Stimulated activated naive CD4-positive, alpha-beta T cell (primary cell): Measurements from ENCODE around the gene MGLL.
"Not testable (repeated sequence)": the region's sequence is repeated elsewhere in the genome, so short reads cannot be mapped to it uniquely, and the experiment has no call there.

Experiments
- DNase-seq, 6 experiments: peaks; one replicate each; lab custom pipeline; 2025; lab: John Stamatoyannopoulos, UW

Gene MGLL

GRCh38 chr3:127655641-127656040 lies 166.7 kb downstream of the MGLL start:
- DNase-seq = no peak

DNA sequence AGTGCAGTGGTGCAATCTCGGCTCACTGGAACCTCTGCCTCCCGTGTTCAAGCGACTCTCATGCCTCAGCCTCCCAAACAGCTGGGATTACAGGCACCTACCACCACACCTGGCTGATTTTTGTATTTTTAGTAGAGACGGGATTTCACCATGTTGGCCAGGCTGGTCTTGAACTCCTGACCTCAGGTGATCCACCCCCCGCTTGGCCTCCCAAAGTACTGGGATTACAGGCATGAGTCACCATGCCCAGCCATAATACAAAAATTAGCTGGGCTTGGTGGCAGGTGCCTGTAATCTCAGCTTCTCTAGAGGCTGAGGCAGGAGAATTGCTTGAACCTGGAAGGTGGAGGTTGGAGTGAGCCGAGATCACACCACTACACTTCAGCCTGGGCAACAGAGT lies 167.3 kb downstream of the MGLL start:
- DNase-seq = not testable (repeated sequence)

DNA sequence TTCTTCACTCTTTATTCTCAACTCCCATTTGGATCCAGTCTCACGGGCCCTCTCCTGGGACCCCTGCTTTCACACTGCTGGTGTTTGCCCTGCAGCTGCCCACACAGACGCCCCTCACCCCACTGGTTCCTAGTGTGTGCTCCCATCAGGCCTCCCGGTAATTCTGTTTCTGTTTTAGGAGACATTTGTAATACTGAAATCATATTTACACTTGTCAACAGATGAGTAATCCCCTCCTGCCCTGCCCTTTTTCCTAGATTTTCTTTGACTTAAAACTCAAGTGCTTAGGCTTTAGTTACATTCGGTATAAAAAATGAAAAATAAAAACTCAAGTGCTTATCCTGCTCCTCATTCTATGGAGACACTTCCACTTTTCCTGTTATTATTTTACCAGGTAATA lies 167.9 kb downstream of the MGLL start:
- no peak for DNase-seq

DNA sequence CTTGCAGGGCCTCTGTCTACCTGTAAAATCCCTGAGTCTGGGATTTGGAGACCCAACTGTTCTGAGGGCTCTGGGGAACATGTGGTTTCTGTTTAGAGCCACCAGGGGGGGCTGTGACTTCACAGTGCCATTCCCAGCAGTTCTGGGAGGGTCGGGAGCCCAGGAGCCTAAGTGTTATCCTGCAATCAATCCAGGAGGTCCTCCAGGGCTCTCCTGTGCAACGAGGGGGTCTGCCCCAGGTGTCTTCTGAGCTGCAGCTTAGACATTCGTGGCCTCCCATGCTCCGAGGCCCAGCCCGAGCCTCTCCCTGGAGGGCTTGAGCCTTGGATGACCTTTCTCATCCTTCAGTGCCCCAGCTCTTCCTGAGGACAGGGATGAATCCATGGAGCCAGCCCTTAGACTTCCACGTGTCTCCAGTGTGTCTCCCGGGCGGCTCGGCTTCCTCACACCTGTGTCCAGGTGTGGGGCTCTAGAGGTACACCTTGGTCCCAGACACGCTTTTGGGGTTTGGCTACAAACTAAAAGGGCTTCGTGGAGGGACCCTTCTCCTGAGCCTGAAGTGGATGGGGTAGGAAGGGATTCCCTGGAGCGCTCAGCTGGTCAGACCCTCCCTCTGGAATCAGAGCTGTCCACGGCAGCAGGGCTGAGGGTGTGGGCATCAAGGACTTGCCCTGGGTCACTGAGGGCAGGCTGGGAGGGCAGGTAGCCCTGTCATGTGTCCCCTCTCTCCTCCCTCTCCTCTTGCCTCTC lies 169.9 kb downstream of the MGLL start:
- DNase-seq = peak in 3 of 6 experiments; percentile 7 to 28 (median 8)

- DNase-seq = no peak
Observed at GRCh38 chr3:127651516-127652172, 170.7 kb downstream of the MGLL start.

DNA sequence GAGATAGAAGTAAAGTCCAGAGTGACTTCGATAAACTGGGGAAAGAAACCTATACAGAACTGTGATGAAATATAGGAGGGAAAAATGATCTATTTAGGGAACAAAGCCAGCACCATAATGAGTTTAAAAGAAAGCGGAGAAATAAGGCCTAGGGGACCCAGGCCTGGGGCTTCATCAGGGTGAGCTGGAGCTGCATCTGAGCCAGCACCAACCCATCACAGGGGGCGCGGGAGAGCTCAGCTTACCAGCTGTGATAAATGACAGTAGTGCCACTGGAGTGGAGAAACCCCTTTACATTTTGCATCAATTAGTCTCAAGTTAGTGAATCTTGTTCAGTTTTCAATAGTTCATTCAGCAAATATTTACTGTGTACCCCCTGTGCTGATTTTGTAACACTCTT lies 172.1 kb downstream of the MGLL start:
- no peak for DNase-seq

DNA sequence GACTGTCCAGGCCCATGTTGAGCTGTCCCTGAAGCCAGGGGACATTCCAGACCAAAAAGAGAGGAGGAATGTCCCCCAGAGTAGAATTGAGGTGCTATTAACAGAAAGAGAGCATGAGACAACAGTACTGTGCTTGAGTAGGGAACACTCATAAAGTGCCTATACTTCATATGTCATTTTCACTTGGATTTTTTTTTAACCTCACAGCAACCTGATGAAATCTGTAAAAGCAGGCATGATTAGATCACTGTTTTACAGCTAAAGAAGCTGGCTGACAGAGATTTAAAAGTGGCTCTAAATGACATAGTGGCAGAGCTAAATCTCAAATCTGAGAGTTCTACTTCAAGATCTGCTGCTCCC lies 174.5 kb downstream of the MGLL start:
- no peak for DNase-seq

- DNase-seq = no peak
Observed at GRCh38 chr3:127647166-127647844, 175.0 kb downstream of the MGLL start.

DNA sequence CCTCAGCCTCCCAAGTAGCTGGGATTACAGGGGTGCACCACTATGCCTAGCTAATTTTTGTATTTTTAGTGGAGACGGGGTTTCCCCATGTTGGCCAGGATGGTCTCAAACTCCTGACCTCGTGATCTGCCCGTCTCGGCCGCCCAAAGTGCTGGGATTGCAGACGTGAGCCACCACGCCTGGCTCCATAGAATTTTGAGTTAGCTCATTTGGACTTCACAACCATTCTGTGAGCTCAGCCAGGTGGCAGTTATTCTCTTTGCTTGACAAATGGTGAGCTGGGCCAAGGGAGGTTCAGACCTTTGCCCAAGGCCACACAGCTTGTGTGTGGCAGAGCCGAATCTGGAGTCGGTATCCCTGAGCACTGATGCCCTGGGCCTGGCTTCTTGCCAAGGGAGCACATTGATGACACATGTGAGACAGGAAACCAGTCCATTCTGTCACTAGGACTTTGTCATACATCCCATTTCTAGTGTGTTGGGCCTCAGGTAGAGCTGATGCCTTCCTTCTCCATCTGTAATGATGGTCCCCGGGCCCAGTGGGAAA lies 175.7 kb downstream of the MGLL start:
- no peak for DNase-seq

DNA sequence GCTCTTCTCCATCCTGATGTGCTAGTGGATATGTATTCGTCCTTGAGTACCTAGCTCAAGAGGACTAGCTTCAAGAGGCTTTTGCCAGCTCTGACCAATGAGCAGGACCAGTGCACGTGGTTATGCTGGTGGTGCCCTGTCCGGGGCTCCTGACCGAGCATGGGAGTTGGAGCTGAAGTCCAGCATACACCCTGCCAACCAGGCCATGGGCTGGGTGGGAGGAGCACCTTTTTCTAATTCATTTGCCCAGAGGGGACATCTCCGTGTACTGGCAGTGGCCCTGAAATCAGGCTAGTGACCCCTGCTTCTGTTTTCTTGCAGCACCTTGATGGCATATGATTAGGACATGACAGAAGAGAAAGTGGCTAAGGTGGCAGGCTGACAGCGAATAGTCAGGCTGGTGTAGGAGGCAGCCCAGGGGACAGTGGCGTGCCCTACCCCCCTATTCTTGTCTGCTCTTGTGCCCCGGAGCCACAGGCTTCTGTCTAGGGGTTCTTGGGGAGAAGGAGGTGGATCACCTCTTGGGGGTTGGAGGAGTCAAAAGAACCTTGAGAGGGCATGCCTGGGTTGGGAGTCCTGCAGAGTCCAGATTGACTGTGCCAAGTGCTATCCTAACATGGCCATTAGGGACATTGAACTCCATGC lies 176.8 kb downstream of the MGLL start:
- DNase-seq = no peak

- no peak for DNase-seq
Observed at GRCh38 chr3:127644641-127645370, 177.5 kb downstream of the MGLL start.

GRCh38 chr3:127640042-127640355 lies 182.3 kb downstream of the MGLL start:
- DNase-seq = no peak

DNA sequence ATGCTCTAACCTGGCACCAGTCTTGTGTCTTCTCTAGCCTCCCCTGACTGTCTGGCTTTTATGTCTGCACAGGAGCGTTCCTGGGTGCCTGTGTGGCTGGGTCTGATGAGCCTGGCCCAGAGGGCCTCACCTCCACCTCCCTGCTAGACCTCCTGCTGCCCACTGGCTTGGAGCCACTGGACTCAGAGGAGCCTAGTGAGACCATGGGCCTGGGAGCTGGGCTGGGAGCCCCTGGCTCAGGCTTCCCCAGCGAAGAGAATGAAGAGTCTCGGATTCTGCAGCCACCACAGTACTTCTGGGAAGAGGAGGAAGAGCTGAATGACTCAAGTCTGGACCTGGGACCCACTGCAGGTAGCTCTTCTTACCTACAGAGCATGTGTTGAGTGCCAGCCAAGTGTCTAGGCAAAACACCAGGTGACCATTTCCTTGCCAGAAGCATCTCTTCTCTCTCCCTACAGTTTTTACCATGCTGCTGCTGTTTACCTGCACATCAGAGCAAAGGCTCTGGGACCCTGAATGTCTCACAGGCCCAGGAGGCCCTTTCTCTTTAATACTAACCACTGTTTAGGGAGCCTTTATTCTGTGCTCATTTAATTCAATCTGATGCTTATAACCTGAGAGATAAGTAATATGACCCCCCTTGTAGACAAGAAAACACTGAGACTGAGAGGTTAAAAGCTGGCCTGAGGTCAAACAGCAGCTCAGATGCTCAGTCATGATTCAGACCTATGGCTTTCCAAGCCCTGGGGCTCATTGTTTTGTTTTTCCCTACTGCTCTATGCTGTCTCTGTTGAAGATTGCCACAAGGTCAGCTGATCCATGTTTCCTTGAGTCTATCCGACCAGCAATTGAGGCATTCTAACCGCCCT lies 182.9 kb downstream of the MGLL start:
- DNase-seq = no peak
